HepG2 (cell line): Measurements from ENCODE around the gene MRPL20. TPM values are rescaled to one million over a fixed set of nuclear protein-coding genes. Genes with fewer than 3 reads are reported as not detected.
A peak's percentile ranks its signal among the peaks of the same experiment; 100 is the strongest.

Source experiments
- FOXC1 ChIP-seq: sonication (generic); formaldehyde crosslinking; IDR thresholded peaks from 2 replicates; pipeline ENCODE4 v1.8.0; 2022; ENCODE audit warnings: mild to moderate bottlenecking, missing genetic modification reagents, borderline replicate concordance
- HNRNPK ChIP-seq: fragments of 200-400 bp; formaldehyde crosslinking; IDR thresholded peaks from 2 replicates; pipeline ENCODE4 v1.6.1; 2018; ENCODE audit warnings: low read length, low read depth, moderate library complexity, mild to moderate bottlenecking; ENCODE audit not compliant: poor library complexity, severe bottlenecking
- KDM3A ChIP-seq: IDR thresholded peaks from 2 replicates; pipeline ENCODE4 v1.6.1; 2018; ENCODE audit warnings: low read depth, missing compliant biosample characterization
- KLF6 ChIP-seq: IDR thresholded peaks from 2 replicates; pipeline ENCODE4 v1.8.0; 2016; ENCODE audit warnings: missing biosample characterization, missing genetic modification reagents
- MIER2 ChIP-seq: IDR thresholded peaks from 2 replicates; pipeline ENCODE4 v1.6.1; 2016; ENCODE audit warnings: missing biosample characterization, missing genetic modification reagents
- POLR2AphosphoS5 ChIP-seq: IDR thresholded peaks from 2 replicates; pipeline ENCODE4 v1.6.1; 2012; ENCODE audit warnings: low read depth, low read length
- SAP130 ChIP-seq: IDR thresholded peaks from 2 replicates; pipeline ENCODE4 v1.6.1; 2016; ENCODE audit warnings: low read depth
- SOX13 ChIP-seq, 3 experiments: fragments of 450-650 bp in 1 of 3; sonication (generic) in 1 of 3; formaldehyde crosslinking in 1 of 3; IDR thresholded peaks in 2 of 3; conservative IDR thresholded peaks in 1 of 3; 2 replicates each; pipeline versions ENCODE4 v1.5.0 to v1.6.1; 2016 to 2020; ENCODE audit warnings: antibody characterized with exemption in 1 of 3, mild to moderate bottlenecking in 1 of 3, missing compliant biosample characterization in 1 of 3, missing genetic modification reagents in 1 of 3, moderate library complexity in 1 of 3
- ZMAT3 ChIP-seq: sonication (generic); formaldehyde crosslinking; conservative IDR thresholded peaks from 2 replicates; pipeline ENCODE4 v1.7.0; 2021; ENCODE audit warnings: missing genetic modification reagents
- ZNF333 ChIP-seq: sonication (generic); formaldehyde crosslinking; IDR thresholded peaks from 2 replicates; pipeline ENCODE4 v1.4.0; 2020; ENCODE audit warnings: mild to moderate bottlenecking, missing genetic modification reagents, borderline replicate concordance
- ZNF552 ChIP-seq: sonication (generic); formaldehyde crosslinking; IDR thresholded peaks from 2 replicates; pipeline ENCODE4 v1.9.0; 2022; ENCODE audit warnings: missing genetic modification reagents, mild to moderate bottlenecking, borderline replicate concordance
- ZNF562 ChIP-seq: sonication (generic); formaldehyde crosslinking; IDR thresholded peaks from 2 replicates; pipeline ENCODE4 v1.8.0; 2022; ENCODE audit warnings: missing genetic modification reagents, borderline replicate concordance
- ZNF616 ChIP-seq: sonication (generic); formaldehyde crosslinking; IDR thresholded peaks from 2 replicates; pipeline ENCODE4 v1.5.0; 2020; ENCODE audit warnings: low read depth, mild to moderate bottlenecking, missing genetic modification reagents
- ZNF709 ChIP-seq: sonication (generic); formaldehyde crosslinking; IDR thresholded peaks from 2 replicates; pipeline ENCODE4 v1.5.0; 2020; ENCODE audit warnings: mild to moderate bottlenecking, missing genetic modification reagents
- polyA plus RNA-seq, 8 experiments: library from polyadenylated mRNA; depleted of rRNA in 3 of 8; stranded (reverse) in 7 of 8; unstranded in 1 of 8; fragments of >200 nt; fragmentation: Illumina TruSeq in 4 of 8; extraction: Trizol in 4 of 8; gene quantifications; 2 replicates each; pipeline versions ENCODE4 v1.2.1 to v1.2.3, GENCODE V29; 2011 to 2016; ENCODE audit warnings: low read depth in 4 of 8, missing spikeins in 1 of 8, mixed read lengths in 1 of 8; ENCODE audit not compliant: insufficient read depth in 1 of 8
- total RNA-seq, 5 experiments: library from RNA; depleted of rRNA; stranded (reverse); fragments of >200 nt; fragmentation: Illumina TruSeq; extraction: Trizol; gene quantifications; 2 replicates each; pipeline ENCODE4 v1.2.3, GENCODE V29; 2016; ENCODE audit warnings: low read depth in 1 of 5
- TF ChIP-seq, protein P1 (sequence below): sonication (generic); formaldehyde crosslinking; IDR thresholded peaks from 2 replicates; pipeline ENCODE4 v1.9.0; 2021; ENCODE audit warnings: missing genetic modification reagents, borderline replicate concordance
- TF ChIP-seq, protein P2 (sequence below): sonication (generic); formaldehyde crosslinking; IDR thresholded peaks from 2 replicates; pipeline ENCODE4 v1.4.0; 2020; ENCODE audit warnings: missing genetic modification reagents, borderline replicate concordance
- TF ChIP-seq, protein P3 (sequence below): sonication (generic); formaldehyde crosslinking; IDR thresholded peaks from 2 replicates; pipeline ENCODE4 v1.4.0; 2020; ENCODE audit warnings: missing genetic modification reagents, borderline replicate concordance
- TF ChIP-seq, protein P4 (sequence below): sonication (generic); formaldehyde crosslinking; IDR thresholded peaks from 2 replicates; pipeline ENCODE4 v1.5.0; 2020; ENCODE audit warnings: mild to moderate bottlenecking, missing genetic modification reagents, moderate library complexity

MRPL20 gene
- total and polyA plus RNA-seq, 2 of the 13 experiments (the other 11 are each of a cell fraction or from before 2014, with no cell fraction given), result 59.2 to 127 TPM

DNA sequence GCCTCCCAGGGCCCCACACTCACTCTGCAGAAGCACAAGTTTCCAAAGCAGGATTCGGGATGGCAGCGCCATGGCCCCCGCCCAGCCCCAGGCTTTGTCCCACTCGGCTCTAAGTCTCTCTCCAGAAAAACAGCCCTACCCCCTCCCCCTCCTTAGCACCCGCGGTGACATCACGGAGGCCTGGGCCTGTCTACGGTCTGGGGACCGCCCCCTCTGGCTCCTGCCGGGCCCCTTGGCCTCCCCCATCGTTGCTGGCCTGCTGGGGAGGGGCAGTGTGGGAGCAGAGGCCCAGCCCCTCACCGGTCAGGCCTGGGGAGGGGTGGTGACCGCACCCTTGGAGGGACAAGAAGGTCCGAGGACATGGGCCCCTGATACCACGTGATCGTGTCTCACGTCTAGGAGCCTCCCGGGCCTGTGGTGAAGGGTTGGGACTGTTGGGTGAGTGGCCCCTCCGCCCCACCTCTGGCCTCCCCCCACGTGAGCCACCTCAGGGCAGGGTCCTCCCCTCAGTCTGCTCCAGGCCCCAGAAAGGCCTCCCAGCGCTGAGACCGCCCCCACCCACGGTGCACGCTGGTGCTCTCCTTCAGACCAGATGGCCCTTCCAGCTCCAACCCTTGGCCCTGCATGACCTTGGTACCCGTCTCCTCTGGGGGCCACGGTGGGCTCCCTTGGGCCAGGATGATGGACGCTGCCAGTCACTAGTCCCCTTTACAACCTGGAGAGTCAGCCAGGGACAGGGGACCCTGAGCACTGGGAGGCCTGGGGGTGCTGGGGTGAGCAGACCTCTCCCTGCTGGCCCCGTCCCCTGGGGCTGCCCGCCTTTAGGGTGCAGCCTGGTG is 48.4 kb downstream of the MRPL20 start, which contains the start of gene MXRA8 (continued):
- TF ChIP-seq KLF6 (CRISPR knock-in tag) (peak; percentile 20; the same call in 1 of the 2 replicates), ZMAT3 (CRISPR knock-in tag) (peak; percentile 71; the same call in 1 of the 2 replicates), ZNF333 (CRISPR knock-in tag) (peak; percentile 56; the same call in 1 of the 2 replicates), SAP130 (CRISPR knock-in tag) (peak; percentile 76), MIER2 (CRISPR knock-in tag) (0 out of 2 replicates have a peak, but pooled peaks have one; percentile 17), FOXC1 (CRISPR knock-in tag) (peak; percentile 47; the same call in 1 of the 2 replicates), ZNF709 (CRISPR knock-in tag) (peak; percentile 23; the same call in 1 of the 2 replicates), HNRNPK (peak; percentile 48), ZNF562 (no peak), KDM3A (CRISPR knock-in tag) (0 out of 2 replicates have a peak, but pooled peaks have one; percentile 25), POLR2AphosphoS5 (peak; percentile 44; the same call in 1 of the 2 replicates), SOX13 (IDR thresholded peaks at IDR 0.05) (no peak), SOX13 (CRISPR knock-in tag; conservative IDR thresholded peaks at IDR 0.05 in 1 of 2, IDR thresholded peaks at IDR 0.05 in 1 of 2) (peak in 1 of 2 experiments; percentile 43; a peak in 2 of 4 replicates), ZNF552 (CRISPR knock-in tag) (0 out of 2 replicates have a peak, but pooled peaks have one; percentile 58), ZNF616 (no peak)
- TF ChIP-seq, protein P1, sequence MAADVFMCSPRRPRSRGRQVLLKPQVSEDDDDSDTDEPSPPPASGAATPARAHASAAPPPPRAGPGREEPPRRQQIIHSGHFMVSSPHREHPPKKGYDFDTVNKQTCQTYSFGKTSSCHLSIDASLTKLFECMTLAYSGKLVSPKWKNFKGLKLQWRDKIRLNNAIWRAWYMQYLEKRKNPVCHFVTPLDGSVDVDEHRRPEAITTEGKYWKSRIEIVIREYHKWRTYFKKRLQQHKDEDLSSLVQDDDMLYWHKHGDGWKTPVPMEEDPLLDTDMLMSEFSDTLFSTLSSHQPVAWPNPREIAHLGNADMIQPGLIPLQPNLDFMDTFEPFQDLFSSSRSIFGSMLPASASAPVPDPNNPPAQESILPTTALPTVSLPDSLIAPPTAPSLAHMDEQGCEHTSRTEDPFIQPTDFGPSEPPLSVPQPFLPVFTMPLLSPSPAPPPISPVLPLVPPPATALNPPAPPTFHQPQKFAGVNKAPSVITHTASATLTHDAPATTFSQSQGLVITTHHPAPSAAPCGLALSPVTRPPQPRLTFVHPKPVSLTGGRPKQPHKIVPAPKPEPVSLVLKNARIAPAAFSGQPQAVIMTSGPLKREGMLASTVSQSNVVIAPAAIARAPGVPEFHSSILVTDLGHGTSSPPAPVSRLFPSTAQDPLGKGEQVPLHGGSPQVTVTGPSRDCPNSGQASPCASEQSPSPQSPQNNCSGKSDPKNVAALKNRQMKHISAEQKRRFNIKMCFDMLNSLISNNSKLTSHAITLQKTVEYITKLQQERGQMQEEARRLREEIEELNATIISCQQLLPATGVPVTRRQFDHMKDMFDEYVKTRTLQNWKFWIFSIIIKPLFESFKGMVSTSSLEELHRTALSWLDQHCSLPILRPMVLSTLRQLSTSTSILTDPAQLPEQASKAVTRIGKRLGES (CRISPR knock-in tag), result no peak
- TF ChIP-seq, protein P2, sequence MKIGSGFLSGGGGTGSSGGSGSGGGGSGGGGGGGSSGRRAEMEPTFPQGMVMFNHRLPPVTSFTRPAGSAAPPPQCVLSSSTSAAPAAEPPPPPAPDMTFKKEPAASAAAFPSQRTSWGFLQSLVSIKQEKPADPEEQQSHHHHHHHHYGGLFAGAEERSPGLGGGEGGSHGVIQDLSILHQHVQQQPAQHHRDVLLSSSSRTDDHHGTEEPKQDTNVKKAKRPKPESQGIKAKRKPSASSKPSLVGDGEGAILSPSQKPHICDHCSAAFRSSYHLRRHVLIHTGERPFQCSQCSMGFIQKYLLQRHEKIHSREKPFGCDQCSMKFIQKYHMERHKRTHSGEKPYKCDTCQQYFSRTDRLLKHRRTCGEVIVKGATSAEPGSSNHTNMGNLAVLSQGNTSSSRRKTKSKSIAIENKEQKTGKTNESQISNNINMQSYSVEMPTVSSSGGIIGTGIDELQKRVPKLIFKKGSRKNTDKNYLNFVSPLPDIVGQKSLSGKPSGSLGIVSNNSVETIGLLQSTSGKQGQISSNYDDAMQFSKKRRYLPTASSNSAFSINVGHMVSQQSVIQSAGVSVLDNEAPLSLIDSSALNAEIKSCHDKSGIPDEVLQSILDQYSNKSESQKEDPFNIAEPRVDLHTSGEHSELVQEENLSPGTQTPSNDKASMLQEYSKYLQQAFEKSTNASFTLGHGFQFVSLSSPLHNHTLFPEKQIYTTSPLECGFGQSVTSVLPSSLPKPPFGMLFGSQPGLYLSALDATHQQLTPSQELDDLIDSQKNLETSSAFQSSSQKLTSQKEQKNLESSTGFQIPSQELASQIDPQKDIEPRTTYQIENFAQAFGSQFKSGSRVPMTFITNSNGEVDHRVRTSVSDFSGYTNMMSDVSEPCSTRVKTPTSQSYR (CRISPR knock-in tag), result peak; percentile 80
- TF ChIP-seq, protein P3, sequence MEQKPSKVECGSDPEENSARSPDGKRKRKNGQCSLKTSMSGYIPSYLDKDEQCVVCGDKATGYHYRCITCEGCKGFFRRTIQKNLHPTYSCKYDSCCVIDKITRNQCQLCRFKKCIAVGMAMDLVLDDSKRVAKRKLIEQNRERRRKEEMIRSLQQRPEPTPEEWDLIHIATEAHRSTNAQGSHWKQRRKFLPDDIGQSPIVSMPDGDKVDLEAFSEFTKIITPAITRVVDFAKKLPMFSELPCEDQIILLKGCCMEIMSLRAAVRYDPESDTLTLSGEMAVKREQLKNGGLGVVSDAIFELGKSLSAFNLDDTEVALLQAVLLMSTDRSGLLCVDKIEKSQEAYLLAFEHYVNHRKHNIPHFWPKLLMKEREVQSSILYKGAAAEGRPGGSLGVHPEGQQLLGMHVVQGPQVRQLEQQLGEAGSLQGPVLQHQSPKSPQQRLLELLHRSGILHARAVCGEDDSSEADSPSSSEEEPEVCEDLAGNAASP (CRISPR knock-in tag), result no peak
- TF ChIP-seq, protein P4, sequence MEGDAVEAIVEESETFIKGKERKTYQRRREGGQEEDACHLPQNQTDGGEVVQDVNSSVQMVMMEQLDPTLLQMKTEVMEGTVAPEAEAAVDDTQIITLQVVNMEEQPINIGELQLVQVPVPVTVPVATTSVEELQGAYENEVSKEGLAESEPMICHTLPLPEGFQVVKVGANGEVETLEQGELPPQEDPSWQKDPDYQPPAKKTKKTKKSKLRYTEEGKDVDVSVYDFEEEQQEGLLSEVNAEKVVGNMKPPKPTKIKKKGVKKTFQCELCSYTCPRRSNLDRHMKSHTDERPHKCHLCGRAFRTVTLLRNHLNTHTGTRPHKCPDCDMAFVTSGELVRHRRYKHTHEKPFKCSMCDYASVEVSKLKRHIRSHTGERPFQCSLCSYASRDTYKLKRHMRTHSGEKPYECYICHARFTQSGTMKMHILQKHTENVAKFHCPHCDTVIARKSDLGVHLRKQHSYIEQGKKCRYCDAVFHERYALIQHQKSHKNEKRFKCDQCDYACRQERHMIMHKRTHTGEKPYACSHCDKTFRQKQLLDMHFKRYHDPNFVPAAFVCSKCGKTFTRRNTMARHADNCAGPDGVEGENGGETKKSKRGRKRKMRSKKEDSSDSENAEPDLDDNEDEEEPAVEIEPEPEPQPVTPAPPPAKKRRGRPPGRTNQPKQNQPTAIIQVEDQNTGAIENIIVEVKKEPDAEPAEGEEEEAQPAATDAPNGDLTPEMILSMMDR (CRISPR knock-in tag), result 0 out of 2 replicates have a peak, but pooled peaks have one; percentile 4
